Muscle of leg (tissue), 11 donors: Measurements from ENCODE around the gene TEDC2. TPM values are rescaled to one million over a fixed set of nuclear protein-coding genes. Genes with fewer than 3 reads are reported as not detected.

ENCODE experiments used
- DNase-seq: peaks from one replicate; pipeline ENCODE4 v3.0.0; 2013
- H3K27ac ChIP-seq: one replicate; pipeline ENCODE4 v1.5.1; 2013; ENCODE audit warnings: mild to moderate bottlenecking, low read length, control low read depth
- H3K27me3 ChIP-seq: one replicate; pipeline ENCODE4 v1.6.1; 2013; ENCODE audit warnings: low read length; ENCODE audit not compliant: control insufficient read depth, insufficient read depth
- H3K36me3 ChIP-seq: one replicate; pipeline ENCODE4 v1.6.1; 2013; ENCODE audit warnings: low read length; ENCODE audit not compliant: control insufficient read depth, insufficient read depth
- H3K4me1 ChIP-seq: one replicate; pipeline ENCODE4 v1.6.1; 2013; ENCODE audit warnings: low read length; ENCODE audit not compliant: control insufficient read depth, insufficient read depth
- H3K4me3 ChIP-seq: one replicate; pipeline ENCODE4 v1.5.1; 2013; ENCODE audit warnings: low read length, control low read depth
- H3K9me3 ChIP-seq: replicated peaks from 2 replicates; pipeline ENCODE4 v1.6.1; 2013; ENCODE audit warnings: low read depth, low read length; ENCODE audit not compliant: control insufficient read depth
- WGBS: methylation state at CpG from one replicate; pipeline ENCODE4 v1.1.5; 2013; ENCODE audit warnings: missing lambda C conversion rate; ENCODE audit not compliant: insufficient coverage; 5-methylcytosine and 5-hydroxymethylcytosine counted together
- polyA plus RNA-seq, 8 donors: library from polyadenylated mRNA; unstranded; fragments of 120-200 nt; gene quantifications; one replicate each; pipeline versions ENCODE4 v1.2.1 to v1.2.3, GENCODE V29; 2013; ENCODE audit warnings: inconsistent platforms in 1 of 8, low replicate concordance in 1 of 8; ENCODE audit not compliant: insufficient read length in 8 of 8, insufficient read depth in 1 of 8
- total RNA-seq: library from RNA; stranded (reverse); fragments of 120-200 nt; gene quantifications from one replicate; pipeline ENCODE4 v1.2.4, GENCODE V29; 2013

TEDC2 gene
- total and polyA plus RNA-seq, 9 donors = 4.4 to 6.6 (median 5.4) TPM

GRCh38 chr16:2494616-2495015 is 34.7 kb downstream of the TEDC2 start:
- Histone ChIP-seq H3K36me3 (peaks cover 52% of the 10 kb centered on the region), H3K27me3 (no peaks in the 10 kb centered on the region), H3K27ac (no peak overlapping the region), H3K4me1 (peaks cover 26% of the 10 kb centered on the region), H3K9me3 (no peaks in the 10 kb centered on the region), H3K4me3 (no peak overlapping the region)
- DNase-seq = no peak
- WGBS = no CpG with 5 or more reads among the region's 5 CpGs

GRCh38 chr16:2495041-2495440 is 35.1 kb downstream of the TEDC2 start:
- Histone ChIP-seq H3K27ac (no peak overlapping the region), H3K9me3 (no peaks in the 10 kb centered on the region), H3K27me3 (no peaks in the 10 kb centered on the region), H3K4me3 (no peak overlapping the region), H3K4me1 (peaks cover 26% of the 10 kb centered on the region), H3K36me3 (peaks cover 53% of the 10 kb centered on the region)
- 100% methylated on average over 3 of the region's 5 CpGs for WGBS
- DNase-seq = no peak

GRCh38 chr16:2496223-2497115 is 36.6 kb downstream of the TEDC2 start:
- Histone ChIP-seq H3K27me3 (no peaks in the 10 kb centered on the region), H3K36me3 (peaks cover 54% of the 10 kb centered on the region), H3K4me1 (peaks cover 31% of the 10 kb centered on the region), H3K27ac (peak overlapping the region; percentile 65), H3K9me3 (no peaks in the 10 kb centered on the region), H3K4me3 (no peak overlapping the region)
- no peak for DNase-seq
- WGBS = 91% methylated on average over 62 of the region's 62 CpGs

GRCh38 chr16:2497116-2497630 is 37.3 kb downstream of the TEDC2 start:
- H3K4me1 ChIP-seq = peaks cover 38% of the 10 kb centered on the region
- H3K9me3 ChIP-seq = no peaks in the 10 kb centered on the region
- peak overlapping the region; percentile 65 for H3K27ac ChIP-seq
- H3K27me3 ChIP-seq = no peaks in the 10 kb centered on the region
- peak; percentile 73 for DNase-seq
- 46% methylated on average over 17 of the region's 21 CpGs for WGBS
- no peak overlapping the region for H3K4me3 ChIP-seq
- H3K36me3 ChIP-seq = peaks cover 54% of the 10 kb centered on the region

- H3K4me1 ChIP-seq = peaks cover 46% of the 10 kb centered on the region
- H3K4me3 ChIP-seq = no peak overlapping the region
- 80% methylated on average over 24 of the region's 26 CpGs for WGBS
Observed at GRCh38 chr16:2497695-2498484, 38.0 kb downstream of the TEDC2 start.

GRCh38 chr16:2498531-2499253 is 38.8 kb downstream of the TEDC2 start:
- H3K36me3 ChIP-seq = peaks cover 51% of the 10 kb centered on the region
- no peak overlapping the region for H3K4me3 ChIP-seq
- H3K4me1 ChIP-seq = peaks cover 47% of the 10 kb centered on the region
- DNase-seq = no peak
- 75% methylated on average over 8 of the region's 15 CpGs for WGBS
- H3K27me3 ChIP-seq = no peaks in the 10 kb centered on the region
- no peaks in the 10 kb centered on the region for H3K9me3 ChIP-seq
- H3K27ac ChIP-seq = no peak overlapping the region

More at GRCh38 chr16:2497695-2498484, 38.0 kb downstream of the TEDC2 start:
- peaks cover 54% of the 10 kb centered on the region for H3K36me3 ChIP-seq
- DNase-seq = no peak
- peak overlapping the region; percentile 65 for H3K27ac ChIP-seq
- H3K27me3 ChIP-seq = no peaks in the 10 kb centered on the region
- H3K9me3 ChIP-seq = no peaks in the 10 kb centered on the region

- 80% methylated on average over 2 of the region's 6 CpGs for WGBS
- Histone ChIP-seq H3K4me1 (peaks cover 47% of the 10 kb centered on the region), H3K27ac (no peak overlapping the region), H3K4me3 (no peak overlapping the region), H3K36me3 (peaks cover 47% of the 10 kb centered on the region), H3K27me3 (no peaks in the 10 kb centered on the region), H3K9me3 (no peaks in the 10 kb centered on the region)
- DNase-seq = no peak
Observed at GRCh38 chr16:2499454-2499853, 39.5 kb downstream of the TEDC2 start.

GRCh38 chr16:2499890-2500429 is 40.1 kb downstream of the TEDC2 start:
- WGBS = 87% methylated on average over 26 of the region's 29 CpGs
- Histone ChIP-seq H3K9me3 (no peaks in the 10 kb centered on the region), H3K4me3 (no peak overlapping the region), H3K27ac (no peak overlapping the region), H3K36me3 (peaks cover 47% of the 10 kb centered on the region), H3K4me1 (peaks cover 47% of the 10 kb centered on the region), H3K27me3 (no peaks in the 10 kb centered on the region)
- no peak for DNase-seq

- peaks cover 47% of the 10 kb centered on the region for H3K4me1 ChIP-seq
- WGBS = 86% methylated on average over 13 of the region's 20 CpGs
- no peak overlapping the region for H3K4me3 ChIP-seq
- DNase-seq = no peak
- H3K36me3 ChIP-seq = peaks cover 47% of the 10 kb centered on the region
- no peaks in the 10 kb centered on the region for H3K27me3 ChIP-seq
- no peaks in the 10 kb centered on the region for H3K9me3 ChIP-seq
- H3K27ac ChIP-seq = no peak overlapping the region
Observed at GRCh38 chr16:2500430-2500917, 40.6 kb downstream of the TEDC2 start.
